GM18519 (cell line): ENCODE results near the gene HERC2.
"Not testable (repeated sequence)": the region's sequence is repeated elsewhere in the genome, so short reads cannot be mapped to it uniquely, and the experiment has no call there.

Experiments
- ATAC-seq: cut with Tn5 transposase; IDR thresholded peaks from one replicate; pipeline ENCODE4 v1.9.1; 2021; ENCODE audit warnings: mild to moderate bottlenecking, moderate library complexity; ENCODE audit not compliant: unreplicated experiment, low FRiP score

Gene HERC2

GRCh38 chr15:28286659-28287058 is 35.3 kb downstream of the HERC2 start:
- ATAC-seq, result not testable (repeated sequence)

- ATAC-seq, result no peak
Observed at GRCh38 chr15:28286031-28286430, 35.9 kb downstream of the HERC2 start.

DNA sequence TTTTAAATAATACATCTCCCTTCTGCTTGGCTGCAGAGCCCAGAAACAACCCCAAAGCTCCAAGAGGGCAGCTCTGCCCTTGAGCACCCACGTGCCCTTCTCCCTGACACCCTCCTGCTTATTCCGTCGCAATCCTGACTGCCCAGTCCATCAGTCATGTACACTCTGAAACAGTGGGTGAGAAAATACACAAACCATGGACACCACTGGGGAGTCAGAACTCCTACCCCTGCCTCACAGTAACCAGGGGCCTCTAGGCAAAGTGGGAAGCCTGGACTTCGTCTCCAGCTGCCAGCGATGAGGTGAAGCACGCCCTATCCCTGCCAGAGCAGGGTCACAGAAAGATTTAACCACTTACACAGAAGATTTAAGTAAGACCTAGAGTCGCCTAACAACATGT is 40.1 kb downstream of the HERC2 start:
- ATAC-seq, result no peak

DNA sequence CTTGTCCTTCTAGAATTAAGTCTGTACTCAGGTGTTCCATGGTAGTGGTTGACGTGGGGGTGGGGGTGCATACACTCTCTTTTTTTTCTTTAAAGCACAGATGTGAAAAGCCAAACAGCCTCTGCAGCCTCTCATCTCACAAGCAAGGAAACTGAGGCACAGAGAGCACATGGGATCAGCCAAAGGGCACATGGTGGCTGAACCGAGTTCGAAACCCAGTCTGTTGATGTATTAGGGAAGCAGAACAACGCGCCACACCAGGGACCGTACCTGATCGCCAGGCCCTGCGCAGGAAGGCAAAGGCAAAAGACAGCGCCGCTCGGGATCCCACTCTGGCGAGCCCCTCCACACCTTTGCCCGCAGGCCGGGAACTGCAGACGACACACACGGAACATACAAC is 47.3 kb downstream of the HERC2 start:
- no peak for ATAC-seq

- no peak for ATAC-seq
Observed at GRCh38 chr15:28273873-28274610, 47.9 kb downstream of the HERC2 start.

- ATAC-seq, result no peak
Observed at GRCh38 chr15:28273468-28273867, 48.5 kb downstream of the HERC2 start.

- no peak for ATAC-seq
Observed at GRCh38 chr15:28272587-28272986, 49.4 kb downstream of the HERC2 start.

DNA sequence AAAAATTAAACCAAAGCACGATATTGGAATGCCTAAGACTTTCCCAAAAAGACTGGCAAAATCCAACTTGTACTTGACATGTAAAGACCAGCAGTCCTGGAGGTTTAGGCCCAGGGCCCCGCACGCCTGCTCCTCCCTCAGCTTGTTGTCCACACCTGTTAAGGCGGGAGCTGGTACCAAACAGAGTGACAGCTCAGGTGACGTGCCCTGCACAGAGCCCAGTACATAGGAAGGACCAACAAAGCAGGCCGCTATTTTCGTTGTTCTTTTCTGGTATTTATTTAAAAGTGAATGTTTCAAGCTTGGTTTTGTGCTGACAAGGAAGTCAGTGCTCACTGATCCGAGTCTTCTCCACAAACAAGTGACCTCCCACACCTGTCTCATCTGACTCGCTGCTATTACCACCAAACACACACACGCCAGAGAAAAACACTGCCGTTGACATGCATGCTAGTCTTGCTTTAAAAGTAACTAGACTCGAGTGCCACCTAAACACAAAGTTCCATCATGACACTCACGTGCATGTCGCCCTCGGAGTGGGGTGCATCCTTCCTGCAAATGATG is 50.2 kb downstream of the HERC2 start:
- ATAC-seq, result no peak

GRCh38 chr15:28269097-28269496 is 52.9 kb downstream of the HERC2 start:
- ATAC-seq, result no peak

DNA sequence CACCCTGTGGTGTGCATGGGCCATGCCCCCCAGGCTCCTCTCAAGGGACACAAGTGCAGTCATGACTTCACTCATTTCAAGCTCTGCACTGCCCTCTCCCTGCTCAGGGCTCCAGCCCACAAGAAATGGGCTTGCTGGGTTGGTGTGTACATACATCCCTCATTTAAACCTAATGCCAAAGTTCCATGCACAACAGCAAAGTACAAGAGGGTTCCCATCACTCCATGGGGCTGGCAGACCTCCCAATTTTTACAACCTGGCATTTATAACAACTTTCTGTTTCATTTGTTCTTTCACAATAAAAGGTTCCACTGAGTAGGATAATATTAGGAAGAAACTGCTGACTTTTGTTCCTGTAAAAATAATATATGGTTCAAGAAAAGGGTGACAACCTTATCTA is 54.3 kb downstream of the HERC2 start:
- no peak for ATAC-seq

- no peak for ATAC-seq
Observed at GRCh38 chr15:28265334-28266019, 56.5 kb downstream of the HERC2 start.

DNA sequence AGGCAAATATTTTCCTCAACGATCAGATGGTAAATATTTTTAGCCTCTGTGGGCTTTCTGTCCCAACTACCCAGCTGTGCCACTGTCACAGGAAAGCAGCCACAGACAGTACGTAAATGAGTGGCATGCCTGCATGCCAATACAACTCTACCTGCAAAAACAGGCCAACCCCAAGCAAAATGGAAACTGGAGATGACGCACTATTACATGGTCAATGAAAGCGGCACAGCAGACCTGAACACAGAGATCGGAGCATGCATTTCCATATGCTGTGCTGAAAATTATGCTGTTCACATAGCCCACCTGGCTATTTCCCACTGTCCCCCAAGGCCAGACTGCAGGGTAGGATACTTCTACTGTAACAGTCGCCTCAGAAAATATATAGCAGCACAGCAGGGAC is 57.8 kb downstream of the HERC2 start:
- no peak for ATAC-seq

- no peak for ATAC-seq
Observed at GRCh38 chr15:28262438-28262837, 59.5 kb downstream of the HERC2 start.

- no peak for ATAC-seq
Observed at GRCh38 chr15:28260722-28261121, 61.3 kb downstream of the HERC2 start.

- no peak for ATAC-seq
Observed at GRCh38 chr15:28260317-28260716, 61.7 kb downstream of the HERC2 start.

- no peak for ATAC-seq
Observed at GRCh38 chr15:28255965-28256364, 66.0 kb downstream of the HERC2 start.

DNA sequence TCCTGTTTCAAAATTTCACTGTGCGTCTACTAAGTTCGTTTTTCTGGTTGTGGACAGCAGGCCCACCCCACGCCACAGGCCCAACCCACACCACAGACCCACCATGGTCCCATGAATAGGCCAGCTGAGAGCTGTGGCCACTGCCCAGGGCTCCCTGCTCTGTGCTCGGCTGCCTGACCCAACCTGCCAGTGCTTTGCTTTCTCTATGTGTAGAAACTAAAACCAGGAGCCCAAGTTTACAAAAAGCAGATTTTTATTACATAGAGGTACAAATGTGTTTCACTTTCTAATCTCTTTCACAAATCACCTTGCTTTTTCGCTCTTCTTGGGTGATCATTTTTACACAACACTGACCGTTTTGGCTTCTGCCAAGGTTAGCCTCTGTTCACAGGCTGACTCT is 69.1 kb downstream of the HERC2 start:
- ATAC-seq, result no peak

DNA sequence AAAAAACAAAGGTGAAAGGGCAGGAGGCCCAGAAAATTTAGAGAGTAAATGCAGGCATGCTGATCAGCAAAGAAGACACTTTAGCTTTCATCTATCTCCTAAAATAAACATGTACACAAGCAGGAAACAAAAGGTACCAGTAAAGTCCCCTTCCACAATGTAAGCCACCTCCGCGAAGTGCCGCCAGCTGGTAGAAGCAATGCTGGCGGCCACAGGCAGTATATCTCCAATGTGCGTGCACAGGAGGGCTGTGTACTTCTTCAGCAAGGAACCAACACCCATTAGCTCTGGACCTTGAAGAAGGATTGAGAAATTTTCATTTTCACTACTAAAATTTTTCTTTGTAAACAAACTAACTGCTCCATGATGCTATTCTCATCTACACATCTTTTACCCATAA is 75.4 kb downstream of the HERC2 start:
- no peak for ATAC-seq

DNA sequence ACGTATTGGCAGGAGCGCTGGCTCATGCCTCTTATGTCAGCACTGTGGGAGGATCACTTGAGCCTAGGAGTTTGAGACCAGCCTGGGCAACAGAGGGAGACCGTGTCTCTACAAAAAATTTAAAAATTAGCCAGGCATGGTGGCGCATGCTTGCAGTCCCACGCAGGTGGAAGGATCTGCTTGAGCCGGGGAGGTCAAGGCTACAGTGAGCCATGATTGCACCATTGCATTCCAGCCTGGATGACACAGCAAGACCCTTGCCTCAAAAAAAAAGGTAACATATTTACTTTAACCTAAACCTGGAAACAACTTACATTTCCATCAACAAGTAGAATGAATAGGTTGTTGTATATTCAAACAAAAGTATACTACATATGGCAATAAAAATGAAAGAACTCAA is 78.1 kb downstream of the HERC2 start:
- no peak for ATAC-seq

GRCh38 chr15:28243399-28243798 is 78.6 kb downstream of the HERC2 start:
- no peak for ATAC-seq

- not testable (repeated sequence) for ATAC-seq
Observed at GRCh38 chr15:28238296-28238695, 83.7 kb downstream of the HERC2 start.

DNA sequence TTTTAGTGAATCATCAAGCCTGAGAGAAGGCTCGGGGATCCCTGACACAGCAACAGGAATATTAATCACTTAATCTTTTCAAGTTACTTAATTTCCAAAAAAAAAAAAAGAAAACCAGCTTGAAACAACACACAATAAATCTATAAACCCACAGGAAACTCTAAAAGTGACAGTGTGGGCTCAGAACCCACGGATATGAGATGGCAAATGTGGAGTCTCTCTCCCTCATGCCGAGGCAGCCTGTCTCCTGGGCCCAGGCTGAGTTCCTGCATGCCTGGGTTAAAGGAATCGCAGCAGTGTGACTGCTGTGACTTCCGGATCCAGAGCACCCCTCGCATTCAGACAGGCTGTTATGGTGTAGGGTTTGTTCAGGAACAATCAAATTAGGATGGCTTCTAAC is 90.2 kb downstream of the HERC2 start:
- not testable (repeated sequence) for ATAC-seq
